Activated CD4-positive, alpha-beta T cell treated with anti-CD3 and anti-CD28 coated beads, Interleukin-2, Interleukin-6, amounts not matched to agents 100 ng/mL and 50 ng/mL, durations not matched to agents 16 hours and 8 hours (primary cell): Measurements from ENCODE around the gene ZC3H13.
"Not testable (repeated sequence)": the region's sequence is repeated elsewhere in the genome, so short reads cannot be mapped to it uniquely, and the experiment has no call there.

Experiments
- DNase-seq: peaks from one replicate; pipeline ENCODE4 v3.0.0-alpha.2; 2020

The ZC3H13 gene

GRCh38 chr13:46006688-46007452 lies 45.7 kb downstream of the ZC3H13 start:
- no peak for DNase-seq

DNA sequence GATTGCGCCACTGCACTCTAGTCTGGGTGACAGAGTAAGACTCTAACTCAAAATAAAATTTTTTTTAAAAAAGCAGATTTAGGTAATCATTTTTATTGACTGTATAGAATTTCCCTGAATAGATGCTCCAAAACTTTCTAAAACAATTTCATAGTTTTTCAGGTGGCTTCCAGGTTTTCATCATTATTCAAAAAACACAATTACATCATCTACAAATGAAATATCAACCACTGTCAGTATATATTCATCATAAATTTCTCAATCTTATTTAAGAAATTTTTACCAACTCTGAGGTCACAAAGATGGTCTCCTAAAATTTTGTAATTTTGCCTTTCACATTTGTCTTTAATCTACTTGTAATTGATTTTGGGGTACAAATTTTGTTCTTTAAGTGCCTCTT lies 48.1 kb downstream of the ZC3H13 start:
- no peak for DNase-seq

GRCh38 chr13:45996631-45997030 lies 55.9 kb downstream of the ZC3H13 start:
- no peak for DNase-seq

DNA sequence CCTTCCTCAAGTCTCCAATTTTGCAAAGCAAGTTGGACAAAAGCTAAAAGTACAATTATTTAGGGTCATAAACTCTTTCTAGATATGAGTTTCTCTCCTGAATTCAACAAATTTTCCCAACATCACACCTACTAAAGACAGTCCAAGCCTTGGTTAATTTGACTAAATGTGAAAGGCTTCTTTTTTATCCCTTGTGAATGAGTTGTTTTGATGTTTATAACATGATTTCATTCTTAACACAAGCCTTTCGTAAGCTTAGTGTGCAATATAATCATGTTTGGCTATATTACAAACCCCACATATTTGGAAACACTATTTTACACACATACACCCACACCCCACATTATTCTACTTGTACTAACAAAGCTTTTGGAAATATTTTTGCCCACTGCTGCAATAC lies 57.3 kb downstream of the ZC3H13 start:
- DNase-seq = peak; percentile 28

GRCh38 chr13:45994752-45995151 lies 57.8 kb downstream of the ZC3H13 start:
- DNase-seq = no peak

GRCh38 chr13:45989607-45990006 lies 62.9 kb downstream of the ZC3H13 start:
- no peak for DNase-seq

- DNase-seq = not testable (repeated sequence)
Observed at GRCh38 chr13:45981127-45981526, 71.4 kb downstream of the ZC3H13 start.

GRCh38 chr13:45975337-45975736 lies 77.2 kb downstream of the ZC3H13 start:
- DNase-seq = no peak

- no peak for DNase-seq
Observed at GRCh38 chr13:45974500-45974899, 78.0 kb downstream of the ZC3H13 start.

DNA sequence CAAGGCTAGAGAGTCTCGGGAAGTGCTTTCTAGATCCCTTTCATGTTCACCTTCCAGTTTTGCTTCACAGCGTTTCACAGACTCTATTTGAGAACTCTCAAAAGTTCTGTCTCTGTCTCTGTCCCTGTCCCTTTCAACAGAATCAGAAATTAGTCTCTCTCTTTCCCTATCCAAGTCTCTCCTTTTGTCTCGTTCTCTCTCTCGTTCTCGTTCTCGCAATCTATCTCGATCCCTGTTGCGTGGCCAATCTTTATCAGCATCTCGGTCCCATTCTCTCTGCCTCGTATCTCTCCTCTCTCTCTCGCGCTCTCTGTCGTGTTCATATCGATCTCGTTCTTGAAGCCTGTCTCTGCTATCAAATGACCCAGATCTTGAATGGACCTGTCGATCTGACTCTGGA lies 85.0 kb downstream of the ZC3H13 start:
- DNase-seq = no peak

DNA sequence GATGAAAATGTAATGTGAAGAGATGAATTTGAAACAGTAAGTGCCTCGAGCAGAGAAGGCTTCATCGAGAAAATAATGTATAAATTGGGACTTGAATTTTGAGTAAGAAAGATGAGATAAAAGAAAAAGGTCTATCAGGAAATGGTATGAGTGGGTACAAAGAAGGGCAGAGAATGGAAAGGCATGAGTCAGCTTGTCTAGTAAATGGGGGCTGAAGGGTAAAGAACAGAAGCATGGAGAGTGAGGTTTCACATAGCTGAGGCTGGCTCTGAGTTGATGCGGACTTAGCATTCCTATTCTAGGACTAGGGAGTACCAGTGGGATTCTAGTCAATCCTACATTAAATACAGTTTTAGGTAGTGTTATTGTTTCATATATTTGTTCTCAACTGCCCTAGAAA lies 85.8 kb downstream of the ZC3H13 start:
- DNase-seq = peak; percentile 7

- DNase-seq = no peak
Observed at GRCh38 chr13:45961468-45961867, 91.1 kb downstream of the ZC3H13 start.

DNA sequence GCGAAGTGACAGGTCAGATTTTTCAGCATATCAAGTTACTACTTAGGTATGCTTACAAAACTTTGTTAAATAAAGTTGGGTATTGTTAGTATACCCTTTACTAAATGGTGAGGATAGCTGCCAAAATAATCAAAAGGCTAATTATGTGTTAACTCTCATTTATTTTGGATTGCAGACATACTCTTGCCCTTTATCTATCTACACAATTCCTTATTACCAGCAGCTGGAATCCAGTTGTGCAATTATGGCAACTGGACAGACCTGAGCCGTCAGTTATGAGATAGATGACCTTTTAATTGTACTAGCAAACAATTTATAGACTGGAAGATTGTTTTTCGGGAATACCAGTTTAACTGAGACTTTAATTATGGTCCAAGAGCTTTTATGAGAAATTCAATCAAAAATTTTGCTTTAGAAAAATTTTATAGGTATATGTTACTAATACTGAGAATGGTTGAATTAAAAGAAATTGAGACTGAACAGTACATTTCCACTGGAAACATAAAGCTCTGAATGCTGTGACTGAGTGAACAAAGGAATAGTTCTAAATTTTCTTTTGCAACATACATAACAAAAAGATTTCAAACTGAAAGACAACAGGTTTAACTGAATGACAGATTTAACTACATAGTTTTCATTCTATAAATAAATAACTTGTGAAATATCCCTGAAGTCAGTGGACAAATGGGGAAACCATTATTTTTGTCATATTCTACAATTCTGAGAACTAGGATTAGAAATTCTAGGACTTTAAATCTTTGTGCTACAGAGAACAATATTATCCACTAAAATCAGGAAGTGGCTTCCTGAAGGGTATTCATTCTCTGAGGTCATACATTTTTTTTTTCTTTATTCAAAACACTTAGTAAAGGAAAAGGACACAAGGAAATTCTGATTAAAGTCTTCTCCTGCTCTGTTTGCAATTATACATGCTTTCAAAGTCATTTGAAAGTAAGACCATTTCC lies 97.4 kb downstream of the ZC3H13 start:
- no peak for DNase-seq

GRCh38 chr13:45953082-45953481 lies 99.5 kb downstream of the ZC3H13 start:
- no peak for DNase-seq

GRCh38 chr13:45951724-45952123 lies 100.8 kb downstream of the ZC3H13 start:
- DNase-seq = no peak

DNA sequence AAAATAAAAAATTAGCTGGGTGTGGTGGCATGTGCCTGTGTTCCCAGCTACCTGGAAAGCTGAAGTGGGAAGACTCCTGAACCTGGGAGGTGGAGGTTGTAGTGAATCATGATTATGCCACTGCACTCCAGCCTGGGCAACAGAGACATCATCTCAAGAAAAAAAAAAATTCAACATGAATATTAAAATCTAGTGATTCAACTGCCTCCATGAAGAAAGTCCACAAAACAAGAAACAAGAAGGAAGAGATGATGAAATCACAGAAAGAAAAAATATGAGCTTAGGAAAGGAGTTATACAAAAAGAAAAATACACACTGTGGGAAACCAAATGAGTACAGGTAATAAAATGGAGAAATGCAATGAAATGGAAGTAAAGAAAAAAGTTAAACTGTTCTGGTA lies 101.4 kb downstream of the ZC3H13 start:
- no peak for DNase-seq

- no peak for DNase-seq
Observed at GRCh38 chr13:45950386-45951000, 102.1 kb downstream of the ZC3H13 start.

DNA sequence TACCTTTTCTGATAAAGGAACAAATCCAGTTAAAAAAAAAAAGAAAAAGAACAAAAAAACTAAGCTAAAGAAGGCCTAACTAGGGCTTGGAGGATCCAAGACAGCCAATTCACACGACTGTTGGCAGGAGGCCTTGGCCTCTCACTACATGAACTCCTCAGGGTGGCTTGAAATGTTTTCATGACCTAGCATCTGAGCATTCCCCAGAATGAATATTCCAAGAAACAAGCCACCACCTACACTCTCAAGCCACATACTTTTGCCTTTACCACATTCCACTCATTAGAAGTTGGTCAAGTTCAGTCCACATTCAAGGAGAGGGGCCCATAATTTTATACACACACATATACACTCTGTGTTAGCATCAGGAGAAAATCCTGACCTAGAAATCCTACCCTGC lies 103.4 kb downstream of the ZC3H13 start:
- no peak for DNase-seq

GRCh38 chr13:45943965-45944364 lies 108.6 kb downstream of the ZC3H13 start:
- no peak for DNase-seq

DNA sequence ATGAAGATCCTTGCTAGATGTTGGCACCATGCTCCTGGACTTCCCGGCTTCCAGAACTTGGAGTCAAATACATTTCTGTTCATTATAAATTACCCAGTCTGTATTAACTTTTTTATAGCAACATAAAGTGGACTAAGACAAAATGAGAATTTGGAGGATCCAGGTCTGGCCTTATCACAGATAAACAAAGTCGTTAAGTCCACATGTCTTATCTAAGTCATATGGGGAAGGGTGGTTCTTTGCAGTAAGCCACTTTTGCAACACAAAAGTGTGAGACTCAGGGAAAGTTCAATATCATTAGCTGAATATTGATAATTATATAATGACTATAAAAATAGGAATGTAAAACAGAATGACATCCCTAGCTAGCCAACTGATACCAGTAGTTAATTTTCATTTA lies 109.4 kb downstream of the ZC3H13 start:
- DNase-seq = no peak

DNA sequence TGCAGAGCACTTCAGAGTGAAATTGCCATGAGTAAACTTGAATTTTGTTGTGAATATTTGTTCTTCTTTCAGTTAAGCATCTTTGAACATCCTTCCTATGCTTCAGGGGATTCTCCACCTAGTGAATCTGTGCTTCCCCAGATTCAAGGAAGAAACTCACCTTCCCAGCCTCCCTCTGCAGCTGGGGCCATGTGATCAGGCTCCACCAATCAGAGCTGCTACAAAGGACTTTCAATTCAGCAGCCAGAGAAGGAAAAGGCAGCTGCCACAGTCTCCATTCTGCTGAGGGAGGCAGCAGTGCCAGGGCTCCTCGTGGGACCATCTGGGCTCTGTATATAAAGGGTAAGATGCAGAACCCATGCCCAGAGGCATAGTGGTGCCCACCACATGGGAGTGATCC lies 111.3 kb downstream of the ZC3H13 start:
- no peak for DNase-seq

- DNase-seq = no peak
Observed at GRCh38 chr13:45940061-45940460, 112.5 kb downstream of the ZC3H13 start.

DNA sequence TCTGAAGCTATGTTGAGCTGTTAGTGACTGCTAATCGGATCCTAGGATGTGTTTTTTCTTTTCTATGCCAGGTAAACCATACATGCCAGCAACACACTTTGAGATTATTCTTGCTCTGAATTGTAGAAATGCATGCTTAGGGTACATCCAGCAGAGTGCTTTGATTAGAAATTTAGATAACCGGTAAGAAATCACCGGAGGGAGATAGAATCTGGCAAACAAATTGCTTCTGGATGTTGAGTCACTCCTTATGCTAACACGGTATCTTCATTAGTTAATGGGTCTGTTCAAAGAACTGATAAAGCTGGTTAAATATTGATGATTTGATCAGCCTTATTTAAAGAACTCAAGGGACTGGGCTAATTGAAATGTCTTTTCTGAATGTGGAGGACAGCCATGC lies 115.9 kb downstream of the ZC3H13 start:
- no peak for DNase-seq

DNA sequence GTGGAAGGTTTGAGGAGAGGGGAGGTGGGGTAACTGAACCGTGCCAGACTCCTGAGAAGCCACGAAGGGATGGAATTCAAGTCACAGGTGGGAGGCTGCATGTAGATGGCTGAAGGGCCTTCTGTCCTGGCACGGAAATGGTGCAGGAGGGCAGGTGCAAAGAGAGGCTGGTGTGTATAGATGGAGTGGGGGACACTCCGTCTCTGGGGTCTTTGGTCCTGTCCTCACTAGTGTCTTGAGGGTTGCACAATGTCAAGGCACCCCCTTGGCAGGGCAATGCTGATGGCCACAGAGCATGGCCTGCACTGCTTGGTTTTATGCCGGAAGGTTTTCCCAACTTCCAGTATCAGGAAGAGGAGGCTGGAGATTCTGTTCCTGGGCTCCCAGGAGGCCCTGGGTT lies 118.3 kb downstream of the ZC3H13 start:
- no peak for DNase-seq
